ENCODE results near the gene TCF23.
"Not testable (repeated sequence)": the region's sequence is repeated elsewhere in the genome, so short reads cannot be mapped to it uniquely, and the experiment has no call there.

The TCF23 gene

DNA sequence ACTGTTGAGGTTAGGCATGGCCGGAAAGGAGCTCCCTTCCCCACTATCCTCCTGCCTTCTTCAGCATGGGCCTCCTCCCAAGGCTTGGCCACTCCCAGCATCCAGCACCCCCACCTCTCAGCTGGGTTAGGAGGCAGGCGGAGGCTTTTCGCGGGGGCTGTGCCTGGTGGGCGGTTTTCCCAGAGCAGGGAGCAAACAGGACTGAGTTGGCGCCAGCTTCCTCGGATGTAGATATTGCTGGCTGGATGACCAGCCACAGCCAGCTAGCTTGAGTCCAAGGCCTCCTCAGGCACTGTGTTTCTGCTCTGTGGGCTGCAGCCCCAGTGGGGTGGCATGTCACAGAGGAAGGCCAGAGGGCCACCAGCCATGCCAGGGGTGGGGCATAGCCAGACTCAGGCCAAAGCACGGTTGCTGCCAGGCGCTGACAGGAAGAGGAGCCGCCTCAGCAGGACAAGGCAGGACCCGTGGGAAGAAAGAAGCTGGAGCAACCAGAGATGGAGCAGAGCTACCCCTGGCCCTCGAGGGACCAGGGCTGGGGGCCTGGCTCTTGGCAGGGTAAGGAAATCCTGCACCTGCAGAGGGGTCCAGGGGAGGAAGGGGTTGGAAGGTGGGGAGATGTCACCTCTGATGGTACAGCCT is at the start of gene TCF23:
TCF23 (plus strand) TSS at position 204 of the 639 bp plus-strand sequence; CDS start at position 334, 130 bp downstream.
- no peak for DNase-seq (ENCODE audit: low read depth)

DNA sequence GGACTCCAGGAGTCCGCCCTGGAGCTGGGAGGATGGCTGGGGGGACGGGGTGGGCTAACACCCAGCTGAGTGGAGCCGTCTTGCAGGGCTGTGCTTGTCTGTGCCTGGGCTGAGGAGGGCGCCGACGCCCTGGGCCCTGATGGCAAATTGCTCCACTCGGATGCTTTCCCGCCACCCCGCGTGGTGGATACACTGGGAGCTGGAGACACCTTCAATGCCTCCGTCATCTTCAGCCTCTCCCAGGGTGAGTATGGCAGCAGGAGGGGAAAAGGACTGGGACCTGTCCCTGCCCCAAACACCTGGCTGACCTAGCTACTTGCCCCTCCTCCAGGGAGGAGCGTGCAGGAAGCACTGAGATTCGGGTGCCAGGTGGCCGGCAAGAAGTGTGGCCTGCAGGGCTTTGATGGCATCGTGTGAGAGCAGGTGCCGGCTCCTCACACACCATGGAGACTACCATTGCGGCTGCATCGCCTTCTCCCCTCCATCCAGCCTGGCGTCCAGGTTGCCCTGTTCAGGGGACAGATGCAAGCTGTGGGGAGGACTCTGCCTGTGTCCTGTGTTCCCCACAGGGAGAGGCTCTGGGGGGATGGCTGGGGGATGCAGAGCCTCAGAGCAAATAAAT is 49.4 kb upstream of the TCF23 start:
- no peak for DNase-seq (ENCODE audit: low read depth)

DNA sequence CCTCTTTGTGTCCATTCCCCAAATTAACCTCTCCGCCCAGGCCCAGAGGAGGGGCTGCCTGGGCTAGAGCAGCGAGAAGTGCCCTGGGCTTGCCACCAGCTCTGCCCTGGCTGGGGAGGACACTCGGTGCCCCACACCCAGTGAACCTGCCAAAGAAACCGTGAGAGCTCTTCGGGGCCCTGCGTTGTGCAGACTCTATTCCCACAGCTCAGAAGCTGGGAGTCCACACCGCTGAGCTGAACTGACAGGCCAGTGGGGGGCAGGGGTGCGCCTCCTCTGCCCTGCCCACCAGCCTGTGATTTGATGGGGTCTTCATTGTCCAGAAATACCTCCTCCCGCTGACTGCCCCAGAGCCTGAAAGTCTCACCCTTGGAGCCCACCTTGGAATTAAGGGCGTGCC is 48.8 kb upstream of the TCF23 start:
- no peak for DNase-seq (ENCODE audit: low read depth)

DNA sequence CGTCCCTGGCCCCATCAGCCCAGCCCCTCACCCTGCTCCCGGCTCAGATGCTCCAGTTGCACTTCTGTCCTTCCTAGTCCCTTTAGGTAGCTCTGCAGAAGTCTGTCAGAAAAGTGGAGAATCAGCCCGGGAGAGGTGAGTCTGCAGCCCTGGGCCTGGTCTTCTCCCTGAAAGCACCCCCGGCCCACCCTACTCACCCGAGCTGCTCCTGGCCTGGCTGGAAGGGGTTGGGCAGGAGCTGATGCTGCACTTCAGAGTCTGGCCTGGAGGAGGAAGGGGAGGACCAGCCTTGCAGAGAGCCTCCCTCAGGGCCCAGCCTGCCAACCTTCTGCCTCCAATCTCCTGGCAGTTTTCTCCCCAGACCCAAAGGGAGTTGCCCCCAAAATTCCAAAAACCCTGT is 46.5 kb upstream of the TCF23 start:
- no peak for DNase-seq (ENCODE audit: low read depth)

DNA sequence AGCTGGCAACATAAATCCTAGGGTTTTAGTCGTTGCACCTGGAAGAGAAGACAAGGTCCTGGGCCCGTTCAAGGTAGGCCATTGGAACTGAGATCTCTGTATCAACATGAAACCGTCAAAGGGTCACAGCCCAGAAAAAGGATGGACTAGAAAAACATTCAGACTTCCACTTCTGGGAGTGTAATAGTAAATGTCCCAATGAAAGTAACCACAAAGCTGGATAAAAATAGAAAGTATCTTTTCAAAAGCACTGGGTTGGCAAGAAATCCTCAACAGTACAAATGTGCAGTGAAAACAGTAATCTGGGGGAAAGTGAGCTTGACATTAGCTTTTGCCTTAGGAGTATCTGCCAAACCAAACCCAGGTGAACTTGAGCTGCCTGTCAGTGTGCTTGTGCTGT is 42.8 kb upstream of the TCF23 start:
- no peak for DNase-seq (ENCODE audit: low read depth)

DNA sequence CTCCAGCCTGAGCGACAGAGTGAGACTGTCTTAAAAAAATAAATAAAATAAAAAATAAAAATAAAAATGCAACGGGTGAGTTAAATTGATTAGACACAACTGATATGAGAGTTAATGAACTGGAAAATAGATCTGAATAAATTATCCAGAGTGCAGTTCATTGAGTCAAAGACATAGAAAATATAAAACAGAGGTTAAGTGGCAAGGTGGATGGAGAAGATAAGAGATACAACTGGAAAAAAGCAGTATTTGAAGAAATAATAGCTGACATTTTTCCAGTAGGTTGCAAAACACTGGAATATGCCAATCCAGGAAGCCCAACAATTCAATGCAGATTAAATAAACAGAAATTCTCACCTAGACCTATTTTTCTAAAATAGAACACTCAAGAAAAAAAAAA is 40.6 kb upstream of the TCF23 start:
- DNase-seq (ENCODE audit: low read depth), result no peak

DNA sequence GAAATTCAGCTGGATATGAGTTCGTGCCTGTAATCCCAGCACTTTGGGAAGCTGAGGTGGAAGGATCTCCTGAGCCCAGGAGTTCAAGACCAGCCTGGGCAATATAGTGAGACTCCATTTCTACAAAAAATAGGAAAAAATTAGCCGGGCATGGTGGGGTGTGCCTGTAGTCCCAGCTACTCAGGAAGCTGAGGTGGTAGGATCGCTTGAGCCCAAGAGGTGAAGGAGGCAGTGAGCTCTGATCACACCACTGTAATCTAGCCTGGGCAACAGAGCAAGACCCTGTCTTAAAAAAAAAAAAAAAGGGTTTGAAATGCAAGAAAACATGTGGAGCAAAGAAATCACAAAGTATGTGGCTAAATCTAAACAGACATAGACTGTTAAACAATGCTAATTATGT is 39.7 kb upstream of the TCF23 start:
- DNase-seq (ENCODE audit: low read depth), result no peak

DNA sequence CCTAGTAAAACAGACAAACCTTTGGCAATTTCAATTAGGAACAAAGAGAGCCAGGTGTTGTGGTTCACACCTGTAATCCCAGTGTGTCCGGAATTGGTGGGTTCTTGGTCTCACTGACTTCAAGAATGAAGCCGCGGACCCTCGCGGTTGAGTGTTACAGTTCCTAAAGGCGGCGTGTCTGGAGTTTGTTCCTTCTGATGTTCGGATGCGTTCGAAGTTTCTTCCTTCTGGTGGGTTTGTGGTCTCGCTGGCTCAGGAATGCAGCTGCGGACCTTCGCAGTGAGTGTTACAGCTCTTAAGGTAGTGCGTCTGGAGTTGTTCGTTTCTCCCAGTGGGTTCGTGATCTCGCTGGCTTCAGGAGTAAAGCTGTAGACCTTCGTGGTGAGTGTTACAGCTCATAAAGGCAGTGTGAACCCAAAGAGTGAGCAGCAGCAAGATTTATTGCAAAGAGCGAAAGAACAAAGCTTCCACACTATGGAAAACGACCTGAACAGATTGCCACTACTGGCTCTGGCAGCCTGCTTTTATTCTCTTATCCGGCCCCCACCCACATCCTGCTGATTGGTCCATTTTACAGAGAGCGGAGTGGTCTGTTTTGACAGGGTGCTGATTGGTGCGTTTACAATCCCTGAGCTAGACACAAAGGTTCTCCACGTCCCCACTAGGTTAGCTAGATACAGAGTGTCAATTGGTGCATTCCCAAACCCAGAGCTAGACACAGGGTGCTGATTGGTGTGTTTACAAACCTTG is 38.0 kb upstream of the TCF23 start:
- not testable (repeated sequence) for DNase-seq (ENCODE audit: low read depth)

DNA sequence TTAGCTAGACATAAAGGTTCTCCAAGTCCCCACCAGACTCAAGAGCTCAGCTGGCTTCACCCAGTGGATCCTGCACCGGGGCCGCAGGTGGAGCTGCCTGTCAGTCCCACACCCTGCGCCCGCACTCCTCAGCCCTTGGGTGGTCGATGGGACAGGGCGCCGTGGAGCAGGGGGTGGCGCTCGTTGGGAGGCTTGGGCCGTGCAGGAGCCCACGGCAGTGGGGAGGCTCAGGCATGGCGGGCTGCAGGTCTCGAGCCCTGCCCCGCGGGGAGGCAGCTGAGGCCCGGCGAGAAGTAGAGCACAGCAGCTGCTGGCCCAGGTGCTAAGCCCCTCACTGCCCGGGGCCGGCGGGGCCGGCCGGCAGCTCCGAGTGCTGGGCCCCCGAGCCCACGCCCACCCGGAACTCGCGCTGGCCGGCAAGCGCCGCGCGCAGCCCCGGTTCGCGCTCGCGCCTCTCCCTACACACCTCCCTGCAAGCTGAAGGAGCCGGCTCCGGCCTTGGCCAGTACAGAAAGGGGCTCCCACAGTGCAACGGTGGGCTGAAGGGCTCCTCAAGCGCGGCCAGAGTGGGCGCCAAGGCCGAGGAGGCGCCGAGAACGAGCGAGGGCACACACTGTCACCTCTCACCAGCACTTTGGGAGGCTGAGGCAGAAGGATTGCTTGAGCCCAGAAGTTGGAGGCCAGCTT is 37.3 kb upstream of the TCF23 start:
- not testable (repeated sequence) for DNase-seq (ENCODE audit: low read depth)

DNA sequence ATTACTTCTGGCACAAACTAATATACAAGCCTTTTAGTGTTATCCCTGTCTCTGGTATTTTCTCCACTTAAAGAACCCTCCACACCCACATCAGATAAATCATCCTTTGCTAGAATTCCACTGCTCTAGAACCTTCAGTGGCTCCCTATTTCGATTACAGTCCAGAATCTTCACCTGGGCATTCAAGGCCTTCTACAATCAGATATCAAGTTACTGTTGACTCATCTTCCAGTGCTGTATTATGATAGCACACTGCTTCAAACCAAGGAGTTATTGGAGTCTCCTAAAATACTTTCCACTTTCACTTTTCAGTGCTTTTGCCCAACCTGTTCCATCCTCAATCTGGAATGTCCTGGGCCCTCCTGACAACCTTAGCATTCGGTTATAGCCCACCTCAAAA is 33.3 kb upstream of the TCF23 start:
- DNase-seq (ENCODE audit: low read depth), result peak; percentile 17

DNA sequence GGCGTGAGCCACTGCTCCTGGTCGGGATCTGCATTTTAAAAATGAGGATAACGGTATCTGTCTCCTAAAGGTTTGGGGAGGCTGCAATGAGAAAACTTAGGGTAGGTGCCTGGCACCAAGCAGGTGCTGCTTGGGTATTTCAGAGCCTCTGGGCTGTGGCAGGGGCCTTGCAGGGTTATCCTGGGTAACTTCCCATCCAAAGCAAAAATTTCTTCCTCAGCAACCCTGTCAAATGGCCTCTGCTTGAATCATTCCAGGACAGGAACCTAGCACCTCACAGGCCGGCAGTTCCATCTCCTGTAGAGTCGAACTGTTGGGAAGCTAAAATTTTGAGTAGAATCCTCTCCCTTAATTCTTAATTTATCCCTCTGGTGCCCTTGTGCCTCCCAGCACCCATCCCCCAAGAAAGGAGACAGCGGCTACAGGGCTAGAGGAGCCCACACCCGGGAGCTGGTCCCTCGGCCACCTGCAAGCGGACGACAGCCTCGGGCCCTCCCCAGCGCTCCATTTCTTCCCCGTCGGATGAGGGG is 30.7 kb upstream of the TCF23 start:
- no peak for DNase-seq (ENCODE audit: low read depth)

DNA sequence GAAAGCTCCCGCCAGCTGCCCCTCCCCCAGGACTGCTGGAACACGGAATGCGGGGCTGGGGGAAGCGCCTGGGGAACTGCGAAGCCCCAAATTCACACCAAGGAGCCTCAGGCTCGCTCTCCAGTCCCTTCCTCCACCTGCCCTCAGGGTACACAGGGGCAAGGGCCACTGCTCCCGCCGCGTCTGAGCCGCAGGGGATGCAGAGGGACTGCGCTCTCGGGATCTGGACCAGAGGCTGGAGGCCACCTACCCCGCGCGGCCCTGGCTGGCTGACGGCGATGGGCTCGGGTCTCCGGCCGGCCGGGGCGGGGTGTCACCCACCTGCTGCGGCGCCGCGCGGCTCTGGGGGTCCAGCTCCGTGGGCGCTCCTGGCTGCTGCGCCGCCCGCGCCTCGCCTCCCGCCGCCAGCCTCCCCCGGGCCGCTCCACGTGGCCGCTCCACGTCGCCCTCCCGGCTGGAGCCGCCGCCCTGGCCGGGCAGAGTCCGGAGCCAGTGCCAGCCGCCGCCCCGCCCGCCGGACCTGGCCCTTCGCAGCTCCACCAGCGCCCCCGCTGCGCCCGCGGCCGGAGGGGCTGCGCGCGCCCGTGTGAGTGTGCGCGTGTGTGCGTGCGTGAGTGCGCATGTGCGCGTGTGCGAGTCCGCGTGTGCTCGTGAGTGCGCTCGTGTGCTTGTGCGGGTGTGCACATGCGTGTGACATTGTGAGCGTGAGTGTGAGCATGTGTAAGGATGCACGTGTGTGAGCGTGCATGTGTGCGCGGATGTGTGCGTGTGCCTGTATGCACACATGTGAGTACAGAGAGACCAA is 30.1 kb upstream of the TCF23 start, which contains the start of gene CGREF1:
CGREF1 (minus strand) TSS at position 604 of the 805 bp plus-strand sequence. CDS start 14,762 bp downstream, outside the sequence.
- DNase-seq (ENCODE audit: low read depth), result no peak

DNA sequence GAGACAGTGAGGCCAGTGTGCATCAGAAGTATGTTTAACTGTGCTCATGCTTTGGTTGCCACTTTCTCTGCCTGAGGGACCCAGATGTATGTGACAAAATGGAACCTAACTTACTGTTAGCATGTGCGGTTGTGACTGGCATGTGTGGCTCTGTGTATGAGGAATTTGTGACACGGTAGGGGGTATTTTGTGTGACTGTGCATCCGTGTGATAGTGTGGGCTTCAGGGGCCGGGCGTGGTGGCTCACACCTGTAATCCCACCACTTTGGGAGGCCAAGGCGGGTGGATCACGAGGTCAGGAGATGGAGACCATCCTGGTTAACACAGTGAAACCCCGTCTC is 29.5 kb upstream of the TCF23 start:
- not testable (repeated sequence) for DNase-seq (ENCODE audit: low read depth)

DNA sequence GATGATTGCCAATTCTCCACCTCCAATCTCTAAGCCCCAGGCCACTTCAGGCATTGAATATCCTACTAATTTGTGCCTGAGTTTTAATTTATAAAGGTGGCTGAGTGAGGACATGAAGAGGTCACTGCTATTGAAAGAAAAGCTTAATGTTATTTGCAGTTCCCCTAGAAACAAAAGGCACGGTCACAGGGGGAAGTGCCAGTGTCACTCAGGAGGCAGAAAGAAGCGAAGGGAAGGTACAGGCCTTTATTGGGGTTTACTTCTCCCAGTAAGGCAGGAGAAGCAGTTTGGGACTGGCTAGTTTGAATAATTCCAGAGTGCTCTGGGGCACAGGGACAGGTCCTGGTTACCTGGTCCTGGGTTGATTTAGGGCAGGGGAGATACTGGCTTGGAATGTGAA is 26.9 kb upstream of the TCF23 start:
- no peak for DNase-seq (ENCODE audit: low read depth)

DNA sequence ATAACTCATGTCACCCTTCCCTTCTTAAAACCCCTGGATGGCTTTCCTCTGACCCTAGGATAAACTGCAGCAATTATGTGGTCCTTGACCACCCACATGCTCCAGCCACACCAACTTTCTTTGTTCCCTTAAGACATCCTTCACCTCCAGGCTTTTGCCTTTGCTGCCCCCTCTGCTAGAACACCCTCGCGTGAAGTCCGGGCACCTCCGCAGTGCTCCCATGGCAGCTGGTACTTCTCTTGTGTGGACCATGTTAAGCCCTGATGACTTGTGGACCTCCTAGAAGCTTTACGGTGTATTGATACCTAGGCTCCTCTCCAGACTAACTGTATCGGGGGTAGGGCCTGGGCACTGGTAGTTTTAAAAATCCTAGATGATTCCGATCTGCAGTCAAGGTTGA is 26.0 kb upstream of the TCF23 start:
- DNase-seq (ENCODE audit: low read depth), result no peak

DNA sequence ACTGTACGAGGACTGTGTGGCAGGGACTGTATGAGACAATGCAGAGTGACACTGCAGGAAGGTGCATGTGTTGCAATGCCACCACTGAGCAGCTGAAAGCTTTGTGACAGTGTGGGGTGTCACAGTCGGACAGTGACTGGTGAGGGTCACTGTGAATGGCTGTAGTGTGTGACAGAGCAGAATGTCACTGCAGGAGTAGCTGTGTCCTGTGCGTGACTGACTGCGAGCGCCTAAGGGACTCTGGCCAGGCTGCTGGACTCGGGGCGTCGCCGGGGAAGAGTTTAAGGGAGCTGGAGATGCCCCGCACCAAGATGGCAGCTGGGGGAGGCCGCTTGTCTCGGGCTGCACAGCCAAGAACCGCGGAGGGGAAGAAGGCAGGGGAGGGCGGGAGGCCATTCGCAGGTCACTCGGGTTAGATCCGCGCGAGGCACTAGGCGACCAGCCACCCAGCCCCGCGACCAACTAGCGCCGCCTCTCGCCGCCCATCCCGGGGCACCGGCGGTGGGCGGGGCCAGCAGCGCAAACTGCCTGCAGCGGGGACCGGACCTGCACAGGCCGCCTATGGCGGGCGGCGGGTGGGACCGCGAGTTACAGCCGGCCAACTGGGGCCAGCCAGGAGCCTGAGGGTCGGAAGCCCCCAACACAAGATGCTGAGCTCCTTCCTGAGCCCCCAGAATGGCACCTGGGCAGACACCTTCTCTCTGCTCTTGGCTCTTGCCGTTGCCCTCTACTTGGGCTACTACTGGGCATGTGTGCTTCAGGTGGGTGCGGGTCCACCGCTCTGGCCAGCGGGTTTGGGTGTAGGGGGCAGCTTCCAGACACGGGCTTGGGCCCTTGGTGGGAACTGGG is 25.3 kb upstream of the TCF23 start, which contains the start of gene ABHD1:
ABHD1 (plus strand) TSS at position 514 of the 849 bp plus-strand sequence; CDS start at position 648, 134 bp downstream.
- DNase-seq (ENCODE audit: low read depth), result no peak

DNA sequence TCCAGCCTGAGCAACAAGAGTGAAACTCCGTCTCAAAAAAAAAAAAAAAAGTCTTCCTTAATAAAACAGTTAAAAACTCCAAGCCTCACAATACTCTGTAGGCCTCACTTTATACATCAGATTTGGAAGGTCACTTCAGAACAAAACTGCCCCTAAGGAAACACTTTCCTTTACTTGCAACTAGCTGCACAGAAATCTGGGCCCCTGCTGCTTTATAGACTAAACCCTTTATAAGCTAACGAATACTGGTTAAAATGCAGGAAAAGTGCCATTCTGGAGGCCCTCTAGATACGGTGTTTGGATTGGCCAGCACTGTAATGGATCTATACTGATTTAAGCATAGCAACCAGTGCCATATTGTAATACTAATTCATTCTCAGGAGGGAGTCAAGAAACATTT is 23.7 kb upstream of the TCF23 start:
- DNase-seq (ENCODE audit: low read depth), result no peak

DNA sequence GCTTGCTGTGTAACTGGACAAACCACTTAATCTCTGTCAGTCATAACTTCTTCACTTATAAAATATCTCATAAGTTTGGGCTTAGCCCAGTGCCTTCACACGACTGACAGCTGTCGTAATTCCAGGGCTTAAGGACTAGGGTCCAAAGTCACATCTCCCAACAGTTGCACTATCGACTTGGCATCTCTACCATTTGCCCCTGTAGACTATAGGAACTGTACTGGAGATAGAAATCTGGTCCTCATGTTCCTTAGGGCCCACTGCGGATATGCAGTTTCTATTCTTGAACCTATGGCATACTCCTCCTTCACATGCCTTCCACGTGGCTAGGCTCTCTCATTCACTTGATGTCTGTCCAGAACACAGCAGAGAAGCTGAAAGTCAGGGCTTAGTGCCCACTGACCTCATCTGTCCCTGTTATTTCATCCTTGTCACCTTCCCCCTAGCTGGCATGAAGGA is 22.5 kb upstream of the TCF23 start:
- no peak for DNase-seq (ENCODE audit: low read depth)

DNA sequence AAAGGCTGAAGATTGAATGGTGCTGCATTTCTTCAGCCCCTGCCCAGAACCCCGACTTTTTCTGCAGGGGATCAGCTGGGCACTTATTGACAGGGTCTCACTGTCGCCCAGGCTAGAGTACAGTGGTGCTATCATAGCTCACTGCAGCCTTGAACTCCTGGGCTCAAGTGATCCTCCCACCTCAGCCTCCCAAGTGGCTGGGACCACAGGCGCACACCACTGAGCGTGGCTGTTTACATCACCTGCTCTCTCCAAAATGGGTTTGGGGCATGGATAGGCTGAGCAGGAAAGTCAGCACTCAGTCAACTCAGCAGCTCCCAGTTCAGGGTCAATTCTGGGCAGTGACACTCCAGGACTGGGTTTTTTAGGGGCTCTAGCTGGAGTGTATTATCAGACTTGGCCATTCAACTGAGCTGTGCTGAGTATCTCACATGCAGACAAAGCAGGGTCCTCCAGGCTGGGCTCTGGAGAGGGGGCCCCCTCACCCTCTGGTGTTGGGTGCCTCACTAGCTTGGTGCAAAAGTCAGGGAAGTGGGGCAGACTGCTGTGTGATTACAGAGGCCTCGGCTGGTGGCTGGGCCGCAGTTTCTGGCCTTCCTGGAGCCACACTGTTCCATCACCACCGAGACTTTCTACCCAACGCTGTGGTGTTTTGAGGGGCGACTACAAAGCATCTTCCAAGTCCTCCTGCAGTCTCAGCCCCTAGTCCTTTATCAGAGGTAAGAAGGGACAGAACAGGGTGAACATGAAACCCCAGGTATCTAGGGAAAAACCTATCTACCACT is 20.7 kb upstream of the TCF23 start:
- no peak for DNase-seq (ENCODE audit: low read depth)

Data from iris pigment epithelial cell (primary cell).